HEK293T (cell line): ENCODE measurements around the gene RAC3.

Source experiments
- ARNT ChIP-seq: fragments of 450-650 bp; IDR thresholded peaks from 2 replicates; pipeline ENCODE4 v1.6.1; 2017; ENCODE audit warnings: mild to moderate bottlenecking
- BHLHE40 ChIP-seq: fragments of 450-650 bp; IDR thresholded peaks from 2 replicates; pipeline ENCODE4 v1.6.1; 2016; ENCODE audit warnings: mild to moderate bottlenecking, moderate library complexity, borderline replicate concordance
- ELF4 ChIP-seq: fragments of 450-650 bp; IDR thresholded peaks from 2 replicates; pipeline ENCODE4 v1.6.1; 2017; ENCODE audit warnings: antibody characterized with exemption
- FOXA1 ChIP-seq: fragments of 450-650 bp; IDR thresholded peaks from 2 replicates; pipeline ENCODE4 v1.6.1; 2016; ENCODE audit warnings: mild to moderate bottlenecking
- FOXK2 ChIP-seq: fragments of 450-650 bp; IDR thresholded peaks from 2 replicates; pipeline ENCODE4 v1.6.1; 2016; ENCODE audit warnings: mild to moderate bottlenecking
- FOXM1 ChIP-seq: fragments of 450-650 bp; IDR thresholded peaks from 2 replicates; pipeline ENCODE4 v1.6.1; 2017; ENCODE audit warnings: mild to moderate bottlenecking, borderline replicate concordance
- HDGF ChIP-seq: fragments of 450-650 bp; IDR thresholded peaks from 2 replicates; pipeline ENCODE4 v1.6.1; 2017; ENCODE audit warnings: antibody characterized with exemption, borderline replicate concordance
- LEF1 ChIP-seq: fragments of 450-650 bp; IDR thresholded peaks from 2 replicates; pipeline ENCODE4 v1.6.1; 2017; ENCODE audit warnings: mild to moderate bottlenecking, borderline replicate concordance
- NFRKB ChIP-seq: fragments of 450-650 bp; IDR thresholded peaks from 2 replicates; pipeline ENCODE4 v1.6.1; 2016; ENCODE audit warnings: mild to moderate bottlenecking, moderate library complexity
- PKNOX1 ChIP-seq: fragments of 450-650 bp; IDR thresholded peaks from 2 replicates; pipeline ENCODE4 v1.6.1; 2016
- SP1 ChIP-seq: fragments of 450-650 bp; IDR thresholded peaks from 2 replicates; pipeline ENCODE4 v1.6.1; 2017
- SUZ12 ChIP-seq: fragments of 450-650 bp; IDR thresholded peaks from 2 replicates; pipeline ENCODE4 v1.6.1; 2016; ENCODE audit warnings: mild to moderate bottlenecking
- TARDBP ChIP-seq: fragments of 450-650 bp; IDR thresholded peaks from 2 replicates; pipeline ENCODE4 v1.6.1; 2016
- ZNF384 ChIP-seq: fragments of 450-650 bp; IDR thresholded peaks from 2 replicates; pipeline ENCODE4 v1.6.1; 2016

GRCh38 chr17:82078433-82078832 is 47.0 kb downstream of the RAC3 start:
- TF ChIP-seq BHLHE40, result no peak
- no peak for TF ChIP-seq PKNOX1
- TF ChIP-seq SP1, result no peak
- no peak for TF ChIP-seq FOXK2
- TF ChIP-seq SUZ12, result no peak
- no peak for TF ChIP-seq HDGF
- TF ChIP-seq FOXM1, result no peak
- no peak for TF ChIP-seq ZNF384
- no peak for TF ChIP-seq NFRKB
- no peak for TF ChIP-seq TARDBP
- TF ChIP-seq LEF1, result no peak
- no peak for TF ChIP-seq ARNT
- no peak for TF ChIP-seq FOXA1
- no peak for TF ChIP-seq ELF4
